Fibroblast of skin of back (primary cell): ENCODE data around the gene MPZL2. TPM values are rescaled to one million over a fixed set of nuclear protein-coding genes. Genes with fewer than 3 reads are reported as not detected.
"Not testable (repeated sequence)": the region's sequence is repeated elsewhere in the genome, so short reads cannot be mapped to it uniquely, and the experiment has no call there.

Experiments
- DNase-seq: peaks from one replicate; pipeline ENCODE4 v3.0.0-alpha.2; 2013
- polyA plus RNA-seq, 2 experiments: library from polyadenylated mRNA; unstranded; fragments of 120-200 nt; gene quantifications; one replicate each; pipeline ENCODE4 v1.2.1, GENCODE V29; 2013; ENCODE audit not compliant: insufficient read length in 2 of 2

The MPZL2 gene
- not detected for polyA plus RNA-seq (2013, experiment 1 of 2; ENCODE audit: insufficient read length)
- not detected for polyA plus RNA-seq (2013, experiment 2 of 2; ENCODE audit: insufficient read length)

DNA sequence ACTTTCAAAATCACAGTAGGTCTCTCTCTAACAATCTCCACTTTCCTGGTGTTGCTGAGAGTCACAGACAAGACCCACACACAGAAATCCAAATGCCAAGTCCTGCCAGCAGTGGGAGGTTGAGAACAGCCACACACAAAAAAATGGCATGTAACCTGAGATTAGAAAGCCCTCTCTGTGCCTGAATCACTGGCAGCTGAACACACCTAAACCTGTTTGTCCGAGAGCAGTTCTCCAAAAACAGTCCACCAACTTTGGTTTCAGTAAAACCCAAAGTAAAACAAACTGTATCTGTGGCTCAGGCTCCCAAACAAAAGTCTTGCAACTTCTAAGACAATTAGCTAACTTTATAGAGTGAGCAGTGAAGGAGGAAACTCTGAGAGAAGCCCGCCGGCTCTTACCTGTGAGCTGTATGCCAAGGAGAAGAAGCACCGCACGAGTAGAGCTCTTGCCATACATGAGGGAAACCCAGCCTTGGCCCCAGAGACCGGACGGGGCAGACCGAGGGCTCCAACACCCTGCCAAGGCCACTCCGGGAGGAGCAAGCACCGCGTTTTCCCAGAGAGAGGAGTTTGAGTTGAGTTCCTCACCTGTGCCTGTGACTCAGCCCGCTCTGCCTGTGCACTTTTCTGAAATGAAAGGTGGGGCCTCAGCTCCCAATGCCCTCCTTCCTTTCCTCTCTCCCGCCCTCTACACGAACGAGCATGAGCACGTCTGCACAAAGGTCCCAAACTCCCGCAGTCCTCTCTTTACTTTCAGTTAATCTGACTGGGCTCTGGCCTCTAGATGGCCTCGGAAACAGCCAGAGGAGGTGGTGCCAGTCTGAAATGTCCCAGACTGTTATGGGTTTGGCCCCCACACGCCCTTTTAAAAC, at the start of gene MPZL2:
Gene MPZL2, minus strand, starts transcription at position 603 of the 874 bp plus-strand sequence. Its CDS starts 144 bp downstream, at position 459.
- DNase-seq, result no peak

DNA sequence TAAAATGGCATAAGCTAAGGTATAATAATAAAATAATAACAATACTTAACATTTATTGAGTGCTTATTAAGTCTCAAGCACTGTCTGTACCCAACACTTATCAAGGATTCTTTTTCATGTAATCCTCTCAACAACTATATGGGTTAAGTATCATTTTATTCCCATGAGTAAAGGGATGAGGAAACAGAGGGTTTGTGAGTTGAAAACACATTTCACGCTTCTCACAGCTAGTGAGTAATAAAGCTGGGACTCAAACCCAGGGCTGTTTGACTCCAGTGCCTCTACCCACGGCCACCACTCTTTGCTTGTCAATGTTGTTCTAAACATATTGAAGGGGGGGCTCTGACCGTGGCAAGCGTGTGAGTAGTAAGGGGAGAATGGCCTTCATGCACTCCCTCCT, 49.1 kb upstream of the MPZL2 start:
- DNase-seq, result no peak

DNA sequence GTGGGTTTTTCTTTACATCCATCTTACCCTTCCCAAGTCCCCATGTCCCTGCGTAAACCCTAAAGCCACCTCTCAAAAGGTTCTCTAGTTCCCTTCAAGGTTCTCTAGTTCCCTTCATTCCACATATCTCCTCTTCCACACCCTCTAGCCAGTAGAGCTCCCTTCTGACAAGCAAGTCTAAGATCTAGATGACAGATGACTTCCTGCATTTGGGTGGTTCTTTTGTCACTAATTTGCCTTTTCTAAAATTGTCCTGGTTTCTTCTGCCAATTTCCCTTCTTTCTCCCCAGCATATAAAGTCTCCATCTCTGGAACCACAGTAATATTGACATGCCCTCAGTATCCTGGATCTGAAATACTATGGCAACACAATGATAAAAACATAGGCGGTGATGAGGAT, 48.2 kb upstream of the MPZL2 start:
- no peak for DNase-seq

DNA sequence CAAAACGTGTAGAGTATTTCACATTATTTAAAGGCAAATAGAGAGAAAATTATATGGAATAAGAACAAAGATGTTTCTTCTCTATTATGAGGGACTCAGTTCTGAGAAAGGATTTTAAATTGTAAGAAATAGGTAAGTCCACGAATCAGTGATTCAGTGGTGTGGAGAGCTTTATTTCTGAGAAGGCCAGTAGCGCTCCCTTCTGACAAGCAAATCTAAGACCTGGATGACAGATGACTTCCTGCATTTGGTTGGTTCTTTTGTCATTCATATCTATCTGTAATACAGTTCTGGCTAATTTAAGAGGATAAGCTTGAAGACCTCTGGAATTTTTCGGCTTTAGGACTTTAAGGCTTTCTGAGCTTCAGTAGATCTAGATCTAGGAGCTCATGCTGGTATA, 47.4 kb upstream of the MPZL2 start:
- no peak for DNase-seq

DNA sequence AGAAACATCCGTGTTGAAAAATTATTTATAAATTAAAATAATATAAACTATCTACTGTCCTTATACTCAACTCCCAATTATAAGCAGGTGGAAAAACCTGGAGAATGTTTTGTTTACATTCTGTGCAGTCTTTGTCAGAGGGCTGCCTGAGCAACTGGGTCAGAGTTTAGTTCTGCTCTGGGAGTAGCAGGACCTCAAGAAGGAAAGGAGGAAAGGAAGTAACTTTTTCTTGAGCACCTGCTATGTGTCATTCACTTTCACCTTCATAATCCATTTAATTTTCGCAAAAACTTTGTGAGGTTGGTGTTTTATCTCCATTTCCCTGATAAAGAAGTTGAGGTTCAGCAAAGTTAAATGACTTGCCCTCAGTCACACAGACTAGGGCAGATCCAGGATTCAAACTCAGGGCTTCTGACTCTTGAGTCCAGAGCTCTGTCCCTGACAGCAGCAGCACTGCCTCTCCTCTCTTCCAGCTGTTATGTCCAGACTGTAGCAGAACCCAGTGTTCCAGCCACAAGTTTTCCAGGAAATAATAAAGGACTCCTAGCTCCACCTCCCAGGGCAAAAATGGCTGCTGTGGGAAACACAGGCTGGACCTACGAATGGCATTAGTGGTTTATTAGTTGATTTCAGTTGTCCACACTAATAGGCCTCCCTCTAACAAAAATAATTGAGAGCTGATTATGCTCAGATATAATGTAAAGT, 46.8 kb upstream of the MPZL2 start:
- DNase-seq, result no peak

DNA sequence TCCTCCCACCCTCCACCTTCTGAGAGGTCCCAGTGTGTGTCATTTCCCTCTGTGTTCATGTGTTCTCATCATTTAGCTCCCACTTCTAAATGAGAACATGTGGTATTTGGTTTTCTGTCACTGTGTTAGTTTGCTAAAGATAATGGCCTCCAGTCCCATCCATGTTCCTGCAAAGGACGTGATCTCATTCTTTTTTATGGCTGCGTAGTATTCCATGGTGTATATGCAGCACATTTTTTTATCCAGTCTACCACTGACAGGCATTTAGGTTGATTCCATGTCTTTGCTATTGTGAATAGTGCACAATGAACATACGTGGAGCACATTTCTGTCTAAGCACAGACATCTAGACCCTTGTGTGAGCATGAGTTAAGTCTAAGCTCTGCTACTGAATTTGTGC, 46.2 kb upstream of the MPZL2 start:
- no peak for DNase-seq

DNA sequence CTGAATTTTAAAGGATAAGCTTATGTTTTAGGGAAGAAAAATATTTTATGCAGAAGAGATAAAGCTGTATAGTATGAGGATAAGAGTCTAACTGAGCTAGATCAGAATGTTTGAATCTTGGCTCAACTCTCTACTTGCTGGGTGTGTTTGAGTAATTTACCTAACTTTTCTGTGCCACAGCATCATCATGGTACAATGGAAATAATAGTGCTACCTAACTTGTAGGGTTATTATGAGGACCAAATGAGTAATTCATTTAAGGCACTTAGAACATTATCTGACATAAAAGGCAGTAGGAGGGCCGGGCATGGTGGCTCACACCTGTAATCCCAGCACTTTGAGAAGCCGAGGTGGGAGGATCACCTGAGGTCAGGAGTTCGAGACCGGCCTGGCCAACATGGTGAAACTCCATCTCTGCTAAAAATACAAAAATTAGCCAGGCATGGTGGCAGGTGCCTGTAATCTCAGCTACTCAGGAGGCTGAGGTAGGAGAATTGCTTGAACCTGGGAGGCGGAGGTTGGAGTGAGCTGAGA, 45.0 kb upstream of the MPZL2 start:
- not testable (repeated sequence) for DNase-seq

DNA sequence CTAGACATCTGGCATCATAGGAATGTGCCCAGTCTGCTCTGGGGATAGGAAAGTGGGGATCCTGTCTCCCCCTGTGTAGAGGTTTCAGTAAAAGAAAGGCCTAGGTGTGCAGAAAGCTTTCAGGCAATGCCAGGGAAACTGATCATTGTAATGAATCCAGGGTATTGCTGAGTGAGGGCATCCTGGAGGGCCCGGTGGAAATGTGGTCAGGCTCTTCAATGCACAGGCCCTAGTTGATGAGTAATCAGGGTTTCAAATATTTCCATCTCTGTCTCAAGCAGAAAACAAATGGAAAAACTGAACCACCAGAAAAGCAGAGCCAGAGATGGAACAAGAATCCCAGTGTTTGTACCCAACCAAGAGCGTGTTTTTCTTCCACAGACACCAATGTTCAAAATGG, 42.5 kb upstream of the MPZL2 start:
- DNase-seq, result no peak

DNA sequence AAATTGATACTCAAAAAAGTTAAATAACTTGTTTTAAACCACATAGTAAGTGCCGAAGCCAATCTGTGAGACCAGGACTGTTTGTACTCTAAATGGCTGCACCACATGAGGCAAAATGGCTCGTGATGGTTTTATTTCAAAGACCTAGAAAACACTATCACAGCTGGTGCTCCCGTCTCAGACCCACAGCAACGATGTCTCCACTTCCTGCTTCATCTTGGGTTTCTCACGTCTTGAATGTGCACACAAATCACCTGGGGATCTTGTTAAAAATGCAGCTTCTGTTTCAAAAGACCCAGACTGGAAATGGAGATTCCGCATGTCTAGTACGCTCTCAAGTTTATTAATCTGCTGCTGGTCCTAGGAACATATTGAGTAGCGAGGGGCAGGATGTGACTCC, 41.6 kb upstream of the MPZL2 start:
- no peak for DNase-seq

DNA sequence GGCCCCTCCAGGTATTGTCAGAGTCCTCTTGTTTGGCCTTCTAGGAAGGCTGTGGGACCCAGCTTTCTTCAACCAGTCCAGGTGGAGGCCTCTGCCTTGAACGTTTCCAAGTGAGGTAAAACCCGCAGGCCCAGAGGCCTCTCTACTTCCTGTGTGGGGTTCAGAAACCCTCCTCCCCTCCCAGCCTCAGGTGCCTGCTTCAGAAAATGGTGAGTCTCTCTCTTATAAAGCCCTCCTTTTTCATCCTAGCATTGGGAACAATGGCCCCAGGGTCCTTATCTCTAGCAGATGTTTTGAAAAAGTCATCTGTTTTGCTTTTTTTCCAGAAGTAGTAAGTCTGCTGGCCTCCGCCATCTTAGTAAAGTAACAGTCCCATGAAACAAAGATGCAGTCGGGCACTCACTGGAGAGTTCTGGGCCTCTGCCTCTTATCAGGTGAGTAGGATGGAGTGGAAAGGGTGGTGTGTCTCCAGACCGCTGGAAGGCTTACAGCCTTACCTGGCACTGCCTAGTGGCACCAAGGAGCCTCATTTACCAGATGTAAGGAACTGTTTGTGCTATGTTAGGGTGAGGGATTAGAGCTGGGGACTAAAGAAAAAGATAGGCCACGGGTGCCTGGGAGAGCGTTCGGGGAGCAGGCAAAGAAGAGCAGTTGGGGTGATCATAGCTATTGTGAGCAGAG, 40.6 kb upstream of the MPZL2 start, which contains the start of gene CD3E:
Gene CD3E, plus strand, starts transcription at position 163 of the 681 bp plus-strand sequence. Its CDS starts 223 bp downstream, at position 386.
- no peak for DNase-seq

DNA sequence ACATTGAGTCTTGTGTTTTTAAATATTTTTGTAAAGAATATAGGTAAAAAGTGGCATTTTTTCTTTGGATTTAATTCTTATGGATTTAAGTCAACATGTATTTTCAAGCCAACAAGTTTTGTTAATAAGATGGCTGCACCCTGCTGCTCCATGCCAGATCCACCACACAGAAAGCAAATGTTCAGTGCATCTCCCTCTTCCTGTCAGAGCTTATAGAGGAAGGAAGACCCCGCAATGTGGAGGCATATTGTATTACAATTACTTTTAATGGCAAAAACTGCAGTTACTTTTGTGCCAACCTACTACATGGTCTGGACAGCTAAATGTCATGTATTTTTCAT, 40.1 kb upstream of the MPZL2 start:
- no peak for DNase-seq

DNA sequence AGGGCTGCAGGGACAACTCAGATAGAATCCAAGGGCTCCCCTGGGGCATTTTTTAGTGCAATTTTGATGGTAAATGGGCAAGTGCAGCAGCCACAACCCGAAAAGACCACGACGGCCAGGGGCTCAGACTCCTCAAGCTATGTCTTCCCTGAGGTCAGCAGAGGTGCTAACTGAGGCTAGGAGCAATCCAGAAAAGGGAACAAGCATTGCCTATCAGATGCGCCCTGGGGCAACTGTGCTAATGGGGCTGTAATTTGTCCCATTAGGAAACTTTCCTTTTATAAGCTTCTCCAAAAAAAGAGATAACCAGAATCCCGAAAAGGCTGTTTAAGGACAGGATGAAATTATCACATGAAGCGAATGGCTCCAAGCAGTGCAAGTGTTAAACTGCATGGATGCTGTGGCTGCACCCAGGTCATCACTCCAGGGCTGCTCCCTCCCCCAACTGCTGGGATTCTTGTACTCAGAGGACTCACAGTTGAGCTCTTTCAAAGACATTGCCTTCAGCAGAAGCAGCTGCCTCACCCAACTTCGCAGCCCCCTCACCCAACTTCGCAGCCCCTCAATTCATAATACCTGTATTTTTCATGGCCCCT, 37.6 kb upstream of the MPZL2 start:
- no peak for DNase-seq

DNA sequence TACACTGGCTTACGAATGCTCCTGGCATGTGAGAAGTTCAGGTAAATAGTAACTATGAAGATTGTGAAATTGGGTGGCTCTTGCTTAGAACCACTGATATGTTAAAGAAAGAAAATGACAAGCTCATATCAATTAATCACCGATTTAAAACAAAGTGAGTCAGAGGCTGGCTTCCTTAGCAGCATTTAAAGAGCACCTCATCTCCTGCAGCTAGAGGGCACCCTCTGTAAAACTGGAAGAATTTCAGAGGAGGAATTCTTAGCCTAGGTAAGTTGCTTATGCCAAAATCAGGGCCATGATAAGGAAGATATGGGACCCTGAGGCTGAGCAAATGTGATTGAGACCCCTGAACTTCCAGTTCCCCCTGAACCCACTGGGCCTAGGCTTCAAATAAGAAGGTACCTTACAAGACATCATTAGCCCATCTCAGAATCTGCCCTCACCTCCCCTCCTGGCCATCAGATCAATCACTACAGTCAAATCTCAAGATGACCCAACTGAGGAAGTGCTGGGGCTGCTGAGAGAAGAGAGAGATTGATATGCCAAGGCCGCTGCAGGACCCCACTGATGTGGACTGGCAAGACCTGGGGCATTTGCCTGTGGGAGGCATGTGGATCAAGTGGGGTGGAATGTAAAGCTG, 31.8 kb upstream of the MPZL2 start:
- peak; percentile 11 for DNase-seq

DNA sequence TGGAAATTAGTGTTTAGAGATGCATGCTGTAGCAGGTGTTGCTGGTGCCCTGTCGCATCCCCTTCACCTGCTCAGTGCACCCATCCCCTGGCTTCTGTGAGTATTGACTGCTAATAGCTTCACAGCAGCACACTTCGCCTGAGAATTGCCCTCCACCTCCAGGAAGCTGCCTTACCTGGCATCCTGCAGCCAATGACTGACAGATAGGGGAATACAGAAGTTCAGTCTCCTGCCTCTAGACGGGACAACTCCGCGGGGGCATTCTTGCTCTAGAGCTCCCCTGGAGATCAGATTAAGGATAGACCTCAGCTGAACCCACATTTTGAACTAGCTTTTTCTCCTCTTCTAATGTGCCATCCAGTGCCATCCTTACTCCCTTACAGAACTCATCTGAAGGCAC, 31.1 kb upstream of the MPZL2 start:
- DNase-seq, result no peak

DNA sequence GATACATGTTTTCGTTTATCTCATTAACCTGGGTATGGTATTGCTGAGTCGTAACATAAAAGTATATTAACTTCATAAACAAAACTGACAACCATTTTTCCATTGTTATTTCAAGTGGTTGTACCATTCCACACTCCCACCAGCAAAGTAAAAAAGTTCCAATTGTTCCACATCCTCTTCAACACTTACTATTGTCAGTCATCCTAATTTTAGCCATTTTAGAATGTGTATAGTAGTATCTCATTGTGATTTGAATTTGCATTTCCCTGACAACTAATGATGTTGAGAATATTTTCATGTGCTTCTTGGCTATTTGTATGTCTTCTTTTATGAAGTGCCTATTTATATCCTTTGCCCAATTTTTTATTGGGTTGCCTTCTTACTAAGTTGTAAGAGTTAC, 30.0 kb upstream of the MPZL2 start:
- no peak for DNase-seq

DNA sequence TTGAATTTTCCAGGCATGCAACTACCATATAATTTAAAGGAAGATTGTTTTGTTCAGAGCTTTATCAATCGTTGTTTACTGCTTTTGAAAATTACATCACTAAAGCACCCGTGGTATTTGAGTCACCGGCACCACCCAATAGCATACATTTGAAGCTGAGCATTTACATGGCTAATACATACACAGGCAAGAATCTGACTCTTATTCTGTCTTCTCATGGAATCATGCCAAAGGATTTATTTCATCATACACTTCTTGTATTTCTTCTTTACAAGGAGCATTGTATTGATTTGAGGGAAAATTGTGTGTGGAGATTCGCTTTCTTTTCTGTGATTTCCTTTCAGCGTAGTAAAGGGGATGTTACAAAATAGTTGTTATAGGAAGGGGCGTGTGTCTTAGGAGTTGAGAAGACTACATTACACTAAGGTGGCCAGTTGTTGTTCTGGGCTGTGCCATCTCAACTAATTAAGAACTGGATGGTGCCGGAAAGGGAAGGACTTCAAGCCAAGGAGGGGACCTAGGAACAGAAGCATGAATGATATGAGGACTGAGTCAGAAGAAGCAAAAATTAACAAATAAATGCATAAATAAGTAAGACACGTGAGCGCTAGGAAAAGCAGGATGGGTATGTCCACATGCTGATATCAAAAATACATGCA, 27.5 kb upstream of the MPZL2 start:
- no peak for DNase-seq

DNA sequence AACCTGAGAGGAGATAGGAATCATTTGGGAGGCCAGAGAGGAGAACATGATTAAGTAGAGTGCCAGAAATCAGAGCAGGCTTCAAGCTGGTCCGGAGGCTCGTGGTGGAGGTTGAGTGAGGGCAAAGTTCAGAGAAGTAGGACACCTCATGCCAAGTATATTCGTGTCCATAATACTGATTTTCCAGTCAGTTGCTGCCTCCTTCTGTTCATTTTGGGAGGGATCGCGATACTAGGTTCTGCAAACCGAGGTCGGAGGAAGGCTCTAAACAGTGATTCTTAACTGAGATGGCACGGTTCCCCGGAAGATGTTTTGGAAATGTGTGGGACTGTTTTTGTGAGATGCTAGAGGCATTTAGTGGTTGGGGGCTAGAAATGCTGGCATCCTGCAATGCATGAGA, 26.8 kb upstream of the MPZL2 start:
- no peak for DNase-seq

DNA sequence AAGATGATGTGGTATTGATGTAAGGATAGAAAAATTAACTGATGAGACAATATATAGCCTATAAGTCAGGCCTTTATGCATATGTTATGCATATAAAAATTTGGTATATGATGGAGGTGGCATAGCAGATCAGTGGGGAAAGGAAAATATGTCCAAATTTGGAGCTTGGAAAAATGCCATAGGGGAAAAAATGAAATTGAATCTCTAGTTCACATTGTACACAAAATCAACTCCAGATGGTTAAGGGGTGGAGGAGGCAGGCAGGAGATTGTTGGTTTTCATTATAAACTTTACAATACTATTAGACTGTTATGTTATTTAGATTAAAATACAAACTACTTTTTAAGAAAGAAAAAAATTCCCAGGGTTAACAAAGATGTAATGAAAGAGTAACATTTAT, 25.3 kb upstream of the MPZL2 start:
- DNase-seq, result no peak

DNA sequence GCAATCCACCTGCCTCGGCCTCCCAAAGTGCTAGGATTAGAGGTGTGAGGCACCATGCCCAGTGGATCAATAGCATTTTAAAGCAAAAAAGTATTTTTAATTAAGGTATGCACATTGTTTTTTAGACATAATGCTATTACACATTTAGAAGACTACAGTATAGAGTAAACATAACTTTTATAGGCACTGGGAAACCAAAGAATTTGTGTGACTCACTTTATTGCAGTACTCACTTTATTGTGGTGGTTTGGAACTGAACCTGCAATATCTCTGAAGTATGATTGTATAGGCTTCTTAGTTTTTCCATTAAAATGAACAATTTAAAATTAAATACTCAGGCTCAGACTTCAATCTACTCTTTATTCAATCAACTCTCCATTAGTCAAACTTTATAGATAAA, 22.9 kb upstream of the MPZL2 start:
- DNase-seq, result no peak

DNA sequence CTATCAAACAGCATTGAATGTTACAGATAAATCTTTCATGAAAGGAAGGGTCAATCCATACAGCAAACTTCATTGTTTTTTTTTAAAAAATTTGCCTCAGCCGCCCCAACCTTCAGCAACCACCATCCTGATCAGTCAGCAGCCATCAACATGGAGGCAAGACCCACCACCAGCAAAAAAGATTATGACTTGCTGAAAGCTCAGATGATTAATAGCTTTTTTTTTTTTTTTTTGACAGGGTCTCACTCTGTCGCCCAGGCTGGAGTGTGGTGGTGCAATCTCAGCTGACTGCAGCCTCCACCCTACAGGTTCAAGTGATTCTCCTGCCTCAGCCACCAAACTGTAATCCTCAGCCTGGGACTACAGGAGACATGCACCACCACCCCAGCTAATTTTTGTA, 22.4 kb upstream of the MPZL2 start:
- no peak for DNase-seq

DNA sequence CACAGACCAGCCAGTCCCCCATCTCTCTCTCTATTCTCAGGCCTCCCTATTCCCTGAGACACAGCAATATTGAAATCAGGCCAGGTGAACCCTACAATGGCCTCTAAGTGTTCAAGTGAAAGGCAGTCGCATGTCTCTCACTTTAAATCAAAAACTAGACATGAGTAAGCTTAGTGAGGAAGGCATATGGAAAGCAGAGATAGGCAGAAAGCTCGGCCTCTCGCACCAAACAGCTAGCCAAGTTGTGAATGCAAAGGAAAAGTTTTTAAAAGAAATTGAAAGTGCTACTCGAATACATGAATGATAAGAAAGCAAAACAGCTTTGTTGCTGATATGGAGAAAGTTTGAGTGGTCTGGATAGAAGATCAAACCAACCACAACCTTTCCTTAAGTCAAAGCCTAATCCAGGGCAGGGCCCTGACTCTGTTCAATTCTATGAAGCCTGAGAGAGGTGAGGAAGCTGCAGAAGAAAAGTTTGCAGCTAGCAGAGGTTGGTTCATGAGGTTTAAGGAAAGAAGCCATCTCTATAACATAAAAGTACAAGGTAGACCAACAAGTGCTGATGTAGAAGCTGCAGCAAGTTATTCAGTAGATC, 19.8 kb upstream of the MPZL2 start:
- no peak for DNase-seq
